ENCODE results near the gene FAM228B.

- TF ChIP-seq CTCF (IDR thresholded peaks at IDR 0.05; ENCODE audit: poor library complexity) (no peak), EZH2 (IDR thresholded peaks at IDR 0.05; ENCODE audit: borderline replicate concordance) (no peak)
Observed at GRCh38 chr2:24107336-24107735, 15.9 kb upstream of the FAM228B start.
